Testis (tissue), 2 donors: Measurements from ENCODE around the gene USP36.

Source experiments
- POLR2A ChIP-seq: fragments of 450-650 bp; IDR thresholded peaks from one replicate; pipeline ENCODE4 v1.6.1; 2017; ENCODE audit warnings: antibody characterized with exemption, mild to moderate bottlenecking, moderate library complexity
- TF ChIP-seq, protein P1 (sequence below), 3 experiments: fragments of 450-650 bp in 2 of 3; fragments of 200-600 bp in 1 of 3; sonication (generic) in 1 of 3; IDR thresholded peaks; one replicate each; pipeline ENCODE4 v1.5.1; 2016 to 2019; ENCODE audit warnings: antibody characterized with exemption in 3 of 3, mild to moderate bottlenecking in 2 of 3, moderate library complexity in 1 of 3

- TF ChIP-seq, protein P1, sequence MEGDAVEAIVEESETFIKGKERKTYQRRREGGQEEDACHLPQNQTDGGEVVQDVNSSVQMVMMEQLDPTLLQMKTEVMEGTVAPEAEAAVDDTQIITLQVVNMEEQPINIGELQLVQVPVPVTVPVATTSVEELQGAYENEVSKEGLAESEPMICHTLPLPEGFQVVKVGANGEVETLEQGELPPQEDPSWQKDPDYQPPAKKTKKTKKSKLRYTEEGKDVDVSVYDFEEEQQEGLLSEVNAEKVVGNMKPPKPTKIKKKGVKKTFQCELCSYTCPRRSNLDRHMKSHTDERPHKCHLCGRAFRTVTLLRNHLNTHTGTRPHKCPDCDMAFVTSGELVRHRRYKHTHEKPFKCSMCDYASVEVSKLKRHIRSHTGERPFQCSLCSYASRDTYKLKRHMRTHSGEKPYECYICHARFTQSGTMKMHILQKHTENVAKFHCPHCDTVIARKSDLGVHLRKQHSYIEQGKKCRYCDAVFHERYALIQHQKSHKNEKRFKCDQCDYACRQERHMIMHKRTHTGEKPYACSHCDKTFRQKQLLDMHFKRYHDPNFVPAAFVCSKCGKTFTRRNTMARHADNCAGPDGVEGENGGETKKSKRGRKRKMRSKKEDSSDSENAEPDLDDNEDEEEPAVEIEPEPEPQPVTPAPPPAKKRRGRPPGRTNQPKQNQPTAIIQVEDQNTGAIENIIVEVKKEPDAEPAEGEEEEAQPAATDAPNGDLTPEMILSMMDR (IDR thresholded peaks at IDR 0.05), result no peak
- TF ChIP-seq POLR2A, result no peak
Measured at GRCh38 chr17:78821961-78822360, 18.7 kb downstream of the USP36 start.
